HG03280 (cell line): ENCODE measurements around the gene ABCB8.

Experiments
- ATAC-seq: cut with Tn5 transposase; IDR thresholded peaks from one replicate; pipeline ENCODE4 v1.9.1; 2021; ENCODE audit warnings: mild to moderate bottlenecking, moderate library complexity; ENCODE audit not compliant: unreplicated experiment

The ABCB8 gene

DNA sequence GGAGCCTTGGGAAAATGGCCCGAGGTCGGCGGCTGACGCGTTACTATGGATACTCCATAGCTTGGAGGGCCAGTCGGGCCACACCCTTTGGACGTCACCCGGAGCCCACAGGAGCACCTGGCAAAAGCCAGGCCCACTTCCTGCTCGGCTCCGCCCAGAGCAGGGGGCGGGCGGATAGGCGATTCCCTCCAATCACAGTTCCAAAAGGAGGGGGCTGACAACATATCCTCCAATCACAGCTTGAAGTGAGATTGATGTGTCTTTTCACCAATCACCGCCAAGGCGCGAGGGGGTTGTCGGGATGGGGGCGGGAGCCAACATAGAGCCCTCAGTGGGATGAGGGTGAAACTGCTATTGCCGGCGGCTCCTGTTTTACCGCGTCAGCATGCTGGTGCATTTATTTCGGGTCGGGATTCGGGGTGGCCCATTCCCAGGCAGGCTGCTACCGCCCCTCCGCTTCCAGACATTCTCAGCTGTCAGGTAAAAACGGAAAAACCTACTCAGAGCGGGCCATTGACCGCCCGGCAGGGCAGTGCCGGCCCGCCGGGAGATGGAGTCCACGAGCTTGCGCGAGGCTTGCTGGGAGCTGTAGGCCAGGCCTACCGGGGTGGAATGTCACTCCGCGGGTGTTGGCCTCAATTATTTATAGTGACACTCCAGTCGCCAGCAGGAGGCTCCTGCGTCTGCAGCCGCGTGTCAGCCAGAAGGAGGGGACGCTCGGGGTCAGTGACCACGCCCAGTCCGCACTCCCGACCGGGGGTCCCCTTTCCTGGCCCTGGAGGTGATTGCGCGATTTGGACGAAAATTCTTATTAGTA lies at the start of gene ABCB8:
Gene ABCB8 (plus strand): TSS at position 320 of the 817 bp plus-strand sequence. CDS start 66 bp downstream, at position 386.
- peak; percentile 97 for ATAC-seq

DNA sequence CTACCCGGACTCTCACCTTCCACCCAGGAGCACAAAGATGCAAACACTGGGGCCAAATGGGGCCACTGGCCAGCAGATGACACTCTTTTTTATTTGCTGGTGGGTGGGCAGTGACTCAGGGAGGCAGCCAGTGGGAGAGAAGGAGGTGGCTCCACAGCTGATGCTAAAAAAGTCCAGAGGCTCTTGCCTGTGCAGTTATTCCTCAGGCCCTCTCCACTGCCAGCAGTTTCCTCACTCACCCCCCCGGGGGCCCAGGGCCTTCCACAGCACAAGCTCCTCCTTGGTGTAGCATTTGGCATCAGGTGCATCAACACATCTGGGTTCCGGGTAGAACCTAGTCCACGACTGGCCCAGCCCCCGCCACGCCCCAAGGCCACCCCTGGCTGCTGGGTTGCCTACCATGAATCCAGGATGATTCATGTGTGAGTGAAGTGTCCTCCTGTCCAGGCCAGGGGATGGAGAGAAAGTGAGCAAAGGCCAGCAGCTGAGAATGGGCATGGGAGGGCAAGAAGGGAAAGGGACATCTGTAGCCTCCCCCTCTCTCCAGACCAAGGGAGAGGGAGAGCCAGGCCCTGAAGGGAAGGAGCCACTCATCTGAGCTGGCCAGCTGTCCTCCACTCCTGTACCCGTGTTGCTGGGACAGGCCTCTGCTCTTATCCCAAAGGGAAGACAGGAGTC lies 48.4 kb upstream of the ABCB8 start:
- no peak for ATAC-seq

DNA sequence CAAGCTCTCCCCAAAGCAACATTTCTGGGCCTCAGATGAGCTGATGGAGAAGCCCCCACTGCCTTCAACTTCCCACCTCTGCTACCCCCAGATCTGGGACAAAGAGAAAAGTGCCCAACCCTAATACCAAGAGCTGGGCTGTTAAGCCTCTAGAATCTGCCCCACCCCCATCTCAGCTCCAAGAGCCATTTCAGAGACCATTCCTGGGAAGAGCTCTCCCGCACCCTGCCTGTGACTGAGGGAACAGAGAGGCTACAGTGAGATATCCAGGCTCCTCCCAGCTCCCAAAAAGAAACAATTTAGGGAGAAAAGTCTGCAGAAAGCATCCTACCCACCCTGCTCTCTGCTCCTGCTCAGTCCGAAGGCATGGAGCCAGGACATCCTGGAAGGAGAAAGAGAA lies 47.6 kb upstream of the ABCB8 start:
- ATAC-seq = no peak

DNA sequence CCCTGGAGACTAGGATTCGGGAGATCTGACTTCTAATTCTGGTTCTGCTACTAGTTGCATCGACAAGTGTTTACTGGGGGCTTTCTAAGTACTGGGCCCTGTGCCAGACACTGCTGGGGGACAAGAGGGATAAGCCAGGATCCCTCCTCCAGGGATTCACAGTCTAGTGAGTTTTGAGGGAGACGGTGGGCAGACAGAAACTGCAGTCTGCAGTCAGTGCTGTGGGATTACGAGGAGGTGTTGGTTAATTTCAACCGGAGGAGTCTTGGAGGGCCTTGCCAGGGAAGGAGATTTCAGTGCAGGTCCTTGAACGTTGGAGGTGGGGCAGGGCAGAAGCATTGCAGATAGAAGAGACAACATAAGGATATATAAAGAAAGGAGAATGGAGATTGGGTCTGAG lies 46.6 kb upstream of the ABCB8 start:
- no peak for ATAC-seq

DNA sequence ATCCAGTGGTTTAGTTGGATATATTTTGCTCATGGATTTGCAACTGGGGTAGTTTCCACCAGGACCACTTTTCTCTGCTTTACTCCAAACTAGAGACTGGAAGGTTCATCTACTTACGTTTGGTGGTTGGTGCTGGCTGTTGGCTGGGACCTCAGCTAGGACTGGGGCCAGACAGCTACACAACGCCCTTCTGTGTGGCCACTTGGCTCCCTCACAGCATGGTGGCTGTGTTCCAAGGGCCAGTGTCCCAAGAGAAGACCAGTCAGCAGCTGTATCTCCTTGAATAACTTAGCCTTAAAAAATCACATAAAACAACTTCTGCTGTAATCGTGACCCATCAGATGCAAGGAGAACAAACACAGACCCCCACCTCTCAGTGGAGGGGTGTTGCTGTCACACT lies 45.9 kb upstream of the ABCB8 start:
- no peak for ATAC-seq

DNA sequence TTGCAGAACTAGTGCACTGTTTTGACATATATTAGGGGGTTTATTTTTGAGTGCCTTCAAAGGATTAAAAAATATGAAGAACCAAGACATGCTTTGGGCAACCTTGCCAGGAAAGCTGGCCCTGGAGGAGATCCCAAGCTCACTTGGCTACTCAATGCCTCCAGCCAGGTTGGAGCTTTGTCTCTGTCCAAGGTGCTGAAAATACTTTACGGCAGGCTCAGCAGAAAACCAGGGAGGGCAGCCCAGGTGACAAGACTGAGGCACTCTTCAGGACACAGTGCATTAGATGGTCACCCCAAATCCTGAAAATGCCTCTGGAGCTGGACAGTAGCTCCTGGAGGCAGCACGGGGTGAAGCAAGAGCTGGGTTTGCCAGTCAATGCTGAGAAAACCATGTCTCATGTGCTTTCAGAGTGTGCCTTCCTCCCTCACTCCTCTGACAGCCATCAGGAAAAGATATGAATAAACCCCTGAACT lies 44.3 kb upstream of the ABCB8 start:
- ATAC-seq = no peak

DNA sequence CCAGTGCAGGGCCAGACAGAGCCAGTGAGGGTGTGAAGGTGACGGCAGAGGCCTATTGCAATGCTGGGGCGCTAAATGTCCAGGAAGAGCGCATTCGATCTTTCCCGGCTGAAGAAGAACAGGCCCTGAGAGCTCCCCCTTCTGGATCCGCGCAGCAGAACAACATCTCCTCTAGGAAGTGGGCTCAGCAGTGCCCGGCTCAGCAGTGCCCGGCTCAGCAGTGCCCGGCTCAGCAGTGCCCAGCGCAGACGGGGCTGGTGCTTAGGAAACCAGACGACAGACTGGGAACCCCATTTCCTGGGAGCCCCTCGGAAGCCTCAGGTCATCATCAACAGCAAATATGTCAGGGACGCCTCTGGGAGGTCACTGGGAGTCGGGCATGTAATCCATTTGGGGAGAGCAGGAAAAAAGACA lies 42.1 kb upstream of the ABCB8 start:
- no peak for ATAC-seq

DNA sequence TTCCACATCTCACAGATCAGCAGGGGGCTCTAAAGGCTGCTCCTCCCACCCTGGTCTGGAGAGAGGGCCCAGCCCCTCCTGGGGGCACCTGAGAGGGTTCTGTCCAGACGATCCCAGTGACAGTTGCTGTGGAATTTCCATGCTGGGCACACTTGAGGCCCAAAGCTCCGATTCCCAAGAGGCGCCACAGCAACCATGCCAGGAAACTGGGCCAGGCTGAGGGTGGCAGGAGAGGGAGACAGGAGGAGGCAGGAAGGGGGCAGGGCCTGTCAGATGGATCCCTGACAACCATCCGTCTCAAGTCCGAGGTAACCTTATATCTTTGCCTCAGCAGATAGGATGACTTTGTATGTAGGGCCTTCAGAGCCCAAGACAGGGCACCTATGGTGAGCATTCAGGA lies 41.7 kb upstream of the ABCB8 start:
- no peak for ATAC-seq

DNA sequence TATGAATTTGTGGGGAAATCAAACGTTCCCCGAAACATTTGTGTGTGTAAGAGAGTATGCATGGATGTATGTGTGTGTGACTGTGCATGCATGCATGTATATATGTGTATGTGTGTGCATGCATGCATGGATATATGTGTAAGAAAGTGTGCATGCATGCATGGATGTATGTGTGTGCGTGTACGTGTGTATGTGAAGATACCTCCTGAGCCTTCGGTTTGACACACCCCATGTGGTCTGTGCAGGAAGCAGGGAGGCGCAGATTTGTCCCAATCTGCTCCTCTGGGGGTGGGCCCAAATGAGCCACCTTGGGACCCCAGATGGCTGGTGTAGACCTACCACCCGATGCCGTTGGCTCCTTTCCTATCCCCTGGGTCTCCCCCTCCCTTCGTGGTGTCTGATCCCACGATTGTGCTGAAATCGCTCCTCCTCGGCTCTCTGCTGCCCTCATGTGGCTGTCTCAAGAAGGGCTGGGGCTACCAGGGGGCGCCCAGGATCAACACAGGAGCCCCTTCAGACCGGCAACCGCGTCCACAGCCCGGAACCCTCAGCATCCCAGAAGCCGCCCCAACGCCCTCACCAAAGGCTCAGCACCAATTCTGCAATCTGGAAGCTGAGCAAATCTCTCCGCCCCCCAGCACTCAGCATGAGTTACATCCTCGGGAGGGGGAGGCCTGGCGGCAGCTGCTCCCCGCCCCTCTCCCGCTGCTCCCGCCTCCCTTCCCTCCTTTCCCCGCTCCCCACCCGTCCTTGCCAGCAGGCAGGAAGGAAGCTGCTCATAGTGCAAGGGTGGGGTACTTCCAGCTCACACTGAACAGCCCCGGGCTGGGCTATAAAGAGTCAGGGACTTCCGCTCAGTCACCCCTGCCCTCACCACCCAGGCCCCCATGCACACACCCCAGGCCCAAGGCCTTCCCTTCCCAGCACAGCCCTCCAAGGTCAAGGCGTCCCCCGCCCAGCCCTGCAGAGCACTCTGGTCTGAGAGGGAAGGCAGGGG lies 39.7 kb upstream of the ABCB8 start:
- ATAC-seq = no peak

DNA sequence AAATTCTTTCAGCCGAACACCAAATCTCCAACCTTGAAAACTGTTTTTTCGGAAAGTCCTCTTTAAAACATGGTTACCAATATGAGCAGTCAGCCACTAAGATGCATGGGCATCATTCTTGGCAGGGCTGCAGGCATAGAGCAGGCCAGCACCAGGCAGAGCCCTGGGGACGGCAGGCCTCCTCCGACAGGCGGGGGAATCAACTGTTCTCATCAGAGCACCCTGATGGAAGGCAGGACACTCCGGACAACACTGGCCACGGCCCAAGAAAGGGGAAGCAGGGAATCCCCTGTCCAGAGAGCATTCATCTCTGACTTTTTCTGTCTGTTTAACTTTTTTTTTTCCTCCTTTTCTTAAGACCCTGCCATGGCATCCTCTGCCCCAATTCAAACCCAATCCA lies 38.8 kb upstream of the ABCB8 start:
- no peak for ATAC-seq

DNA sequence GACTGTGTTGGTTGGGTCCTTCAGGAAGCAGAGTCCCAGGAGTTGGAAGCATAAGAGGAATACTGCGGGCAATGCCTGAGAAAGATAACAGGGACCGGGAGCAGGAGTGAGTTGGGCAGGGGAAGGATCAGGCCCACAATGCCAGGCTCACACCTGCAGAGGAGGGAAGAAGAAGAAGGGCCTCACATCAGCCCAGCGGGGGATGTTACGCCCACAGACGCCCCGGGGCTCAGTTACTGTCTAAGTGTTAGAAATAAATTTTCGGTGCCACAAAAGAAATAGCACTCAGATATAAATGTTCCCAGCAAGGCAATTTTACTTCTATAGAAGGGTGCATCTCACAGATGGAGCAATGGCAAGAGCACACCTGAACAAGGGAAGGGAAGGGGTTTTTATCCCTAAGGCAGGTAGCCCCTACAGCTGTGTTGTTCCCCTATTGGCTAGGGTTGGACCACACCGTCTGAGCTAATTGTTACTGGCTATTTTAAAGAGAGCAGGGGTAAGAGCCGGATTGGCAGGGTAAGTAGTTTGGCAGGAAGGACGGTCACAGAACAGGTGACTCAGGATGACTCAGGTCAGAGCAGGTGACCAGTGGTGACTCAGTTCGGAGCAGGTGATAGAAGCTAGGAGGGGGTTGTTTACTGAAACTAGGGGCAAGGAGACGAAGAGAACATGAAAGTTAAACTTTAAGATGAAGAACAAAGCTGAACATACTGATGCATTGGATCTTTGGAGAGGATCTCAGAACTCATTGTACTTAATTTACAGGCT lies 37.6 kb upstream of the ABCB8 start, which contains the start of gene NOS3:
Gene NOS3 (plus strand): TSS at position 602 of the 771 bp plus-strand sequence. CDS start 2,787 bp downstream, outside the sequence.
- ATAC-seq = no peak

DNA sequence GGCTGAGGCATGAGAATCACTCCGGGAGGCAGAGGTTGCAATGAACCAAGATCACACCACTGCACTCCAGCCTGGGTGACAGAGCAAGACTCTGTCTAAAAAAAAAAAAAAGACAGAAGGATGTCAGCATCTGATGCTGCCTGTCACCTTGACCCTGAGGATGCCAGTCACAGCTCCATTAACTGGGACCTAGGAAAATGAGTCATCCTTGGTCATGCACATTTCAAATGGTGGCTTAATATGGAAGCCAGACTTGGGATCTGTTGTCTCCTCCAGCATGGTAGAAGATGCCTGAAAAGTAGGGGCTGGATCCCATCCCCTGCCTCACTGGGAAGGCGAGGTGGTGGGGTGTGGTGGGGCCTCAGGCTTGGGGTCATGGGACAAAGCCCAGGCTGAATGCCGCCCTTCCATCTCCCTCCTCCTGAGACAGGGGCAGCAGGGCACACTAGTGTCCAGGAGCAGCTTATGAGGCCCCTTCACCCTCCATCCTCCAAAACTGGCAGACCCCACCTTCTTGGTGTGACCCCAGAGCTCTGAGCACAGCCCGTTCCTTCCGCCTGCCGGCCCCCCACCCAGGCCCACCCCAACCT lies 36.1 kb upstream of the ABCB8 start:
- ATAC-seq = no peak

DNA sequence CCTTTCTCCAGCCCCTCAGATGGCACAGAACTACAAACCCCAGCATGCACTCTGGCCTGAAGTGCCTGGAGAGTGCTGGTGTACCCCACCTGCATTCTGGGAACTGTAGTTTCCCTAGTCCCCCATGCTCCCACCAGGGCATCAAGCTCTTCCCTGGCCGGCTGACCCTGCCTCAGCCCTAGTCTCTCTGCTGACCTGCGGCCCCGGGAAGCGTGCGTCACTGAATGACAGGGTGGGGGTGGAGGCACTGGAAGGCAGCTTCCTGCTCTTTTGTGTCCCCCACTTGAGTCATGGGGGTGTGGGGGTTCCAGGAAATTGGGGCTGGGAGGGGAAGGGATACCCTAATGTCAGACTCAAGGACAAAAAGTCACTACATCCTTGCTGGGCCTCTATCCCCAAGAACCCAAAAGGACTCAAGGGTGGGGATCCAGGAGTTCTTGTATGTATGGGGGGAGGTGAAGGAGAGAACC lies 35.4 kb upstream of the ABCB8 start:
- ATAC-seq = peak; percentile 53

DNA sequence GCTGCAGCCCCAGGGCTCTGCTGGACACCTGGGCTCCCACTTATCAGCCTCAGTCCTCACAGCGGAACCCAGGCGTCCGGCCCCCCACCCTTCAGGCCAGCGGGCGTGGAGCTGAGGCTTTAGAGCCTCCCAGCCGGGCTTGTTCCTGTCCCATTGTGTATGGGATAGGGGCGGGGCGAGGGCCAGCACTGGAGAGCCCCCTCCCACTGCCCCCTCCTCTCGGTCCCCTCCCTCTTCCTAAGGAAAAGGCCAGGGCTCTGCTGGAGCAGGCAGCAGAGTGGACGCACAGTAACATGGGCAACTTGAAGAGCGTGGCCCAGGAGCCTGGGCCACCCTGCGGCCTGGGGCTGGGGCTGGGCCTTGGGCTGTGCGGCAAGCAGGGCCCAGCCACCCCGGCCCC lies 34.7 kb upstream of the ABCB8 start:
- ATAC-seq = no peak

DNA sequence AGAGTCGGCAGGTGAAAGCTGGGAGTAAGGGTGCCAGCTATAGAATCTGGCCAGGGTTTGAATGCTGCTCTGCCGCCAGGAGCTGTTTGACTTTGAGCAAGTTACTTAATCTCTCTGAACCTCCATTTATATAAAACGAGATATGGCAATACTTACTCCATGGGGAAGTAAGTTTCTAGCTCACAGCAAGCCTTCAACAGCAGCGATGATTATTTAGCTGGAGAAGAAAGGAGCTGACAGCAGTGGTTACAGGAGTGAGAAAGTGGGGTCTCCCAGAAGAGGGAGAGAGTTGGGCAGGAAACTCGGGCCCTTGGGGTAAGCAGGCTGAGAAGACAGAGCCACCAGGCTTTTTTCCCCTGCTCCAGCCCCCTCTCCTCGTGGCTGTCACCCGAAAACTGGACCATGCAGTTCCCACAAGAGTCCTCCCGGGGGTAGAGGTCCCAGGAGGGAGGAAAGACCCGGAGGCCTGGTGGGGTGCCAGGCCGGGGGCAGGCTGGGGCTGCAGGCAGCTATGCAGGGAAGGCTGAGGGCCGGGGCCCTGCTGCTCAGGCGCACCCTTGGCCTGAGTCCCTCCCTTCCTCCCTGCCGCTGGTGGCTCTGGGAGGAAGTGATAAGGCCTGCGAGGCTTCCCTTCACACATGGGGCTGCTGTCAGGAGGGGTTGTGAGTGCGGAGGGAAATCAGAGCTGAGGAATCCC lies 34.0 kb upstream of the ABCB8 start:
- ATAC-seq = no peak

DNA sequence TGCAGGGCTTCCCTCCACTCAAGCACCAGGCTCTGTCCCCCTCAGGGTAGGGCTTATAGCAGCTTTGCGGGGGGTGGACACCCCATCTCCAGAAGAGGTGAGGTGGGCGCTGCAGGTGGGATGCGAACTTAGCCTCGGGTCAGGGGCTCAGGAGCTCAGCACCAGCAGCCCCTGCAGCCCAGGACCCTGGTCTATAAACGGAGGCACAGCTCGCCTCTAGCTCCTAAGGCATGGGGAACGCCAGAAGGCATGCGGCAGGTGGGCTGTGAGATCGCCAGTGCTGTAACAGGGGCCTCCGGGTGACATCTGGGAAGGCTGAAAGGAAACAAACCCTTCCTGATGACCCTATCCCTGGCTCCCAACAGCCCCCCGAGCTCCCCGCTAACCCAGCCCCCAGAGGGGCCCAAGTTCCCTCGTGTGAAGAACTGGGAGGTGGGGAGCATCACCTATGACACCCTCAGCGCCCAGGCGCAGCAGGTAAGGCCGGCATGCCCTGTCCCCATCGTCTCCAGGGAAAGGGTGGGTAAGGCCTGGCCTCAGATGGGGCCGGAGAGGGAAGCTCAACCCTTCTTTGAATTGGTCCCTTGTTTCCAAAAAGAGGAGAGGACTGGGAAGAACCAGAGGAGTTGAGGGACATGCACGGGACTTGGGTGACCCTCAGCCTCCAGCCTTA lies 33.3 kb upstream of the ABCB8 start:
- ATAC-seq = no peak

DNA sequence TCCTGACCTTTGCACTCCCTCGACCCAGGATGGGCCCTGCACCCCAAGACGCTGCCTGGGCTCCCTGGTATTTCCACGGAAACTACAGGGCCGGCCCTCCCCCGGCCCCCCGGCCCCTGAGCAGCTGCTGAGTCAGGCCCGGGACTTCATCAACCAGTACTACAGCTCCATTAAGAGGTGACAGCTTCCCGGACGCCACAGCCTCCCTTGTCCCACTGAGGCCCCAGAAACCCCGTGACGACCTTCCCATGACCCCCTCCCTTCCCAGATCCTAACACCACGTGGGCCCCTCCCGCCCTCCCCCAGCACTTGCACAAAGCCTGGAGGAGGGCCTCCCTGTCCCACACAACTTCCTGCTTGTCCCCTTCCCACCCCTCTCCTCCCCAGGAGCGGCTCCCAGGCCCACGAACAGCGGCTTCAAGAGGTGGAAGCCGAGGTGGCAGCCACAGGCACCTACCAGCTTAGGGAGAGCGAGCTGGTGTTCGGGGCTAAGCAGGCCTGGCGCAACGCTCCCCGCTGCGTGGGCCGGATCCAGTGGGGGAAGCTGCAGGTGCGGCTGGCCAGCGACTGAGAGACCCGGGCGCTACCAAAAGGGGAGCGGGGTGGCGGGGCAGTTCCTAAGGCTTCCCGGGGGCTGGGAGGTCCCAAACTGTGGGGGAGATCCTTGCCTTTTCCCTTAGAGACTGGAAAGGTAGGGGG lies 31.7 kb upstream of the ABCB8 start:
- no peak for ATAC-seq

DNA sequence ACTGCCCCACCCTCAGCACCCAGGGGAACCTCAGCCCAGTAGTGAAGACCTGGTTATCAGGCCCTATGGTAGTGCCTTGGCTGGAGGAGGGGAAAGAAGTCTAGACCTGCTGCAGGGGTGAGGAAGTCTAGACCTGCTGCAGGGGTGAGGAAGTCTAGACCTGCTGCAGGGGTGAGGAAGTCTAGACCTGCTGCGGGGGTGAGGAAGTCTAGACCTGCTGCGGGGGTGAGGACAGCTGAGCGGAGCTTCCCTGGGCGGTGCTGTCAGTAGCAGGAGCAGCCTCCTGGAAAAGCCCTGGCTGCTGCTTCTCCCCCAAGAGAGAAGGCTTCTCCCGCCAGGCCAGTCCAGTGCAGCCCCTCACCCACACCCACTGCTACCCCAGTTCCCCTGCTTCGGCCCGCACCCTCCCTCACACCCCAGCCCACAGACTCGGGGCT lies 31.2 kb upstream of the ABCB8 start:
- no peak for ATAC-seq
